C4-2B (cell line): Measurements from ENCODE around the gene RMC1.

ENCODE experiments used
- ZFX ChIP-seq: fragments of 450-650 bp; IDR thresholded peaks from 2 replicates; pipeline ENCODE4 v1.6.1; 2017
- TF ChIP-seq, protein P1 (sequence below): fragments of 450-650 bp; conservative IDR thresholded peaks from 2 replicates; pipeline ENCODE4 v1.5.1; 2017; ENCODE audit warnings: mild to moderate bottlenecking

- TF ChIP-seq, protein P1, sequence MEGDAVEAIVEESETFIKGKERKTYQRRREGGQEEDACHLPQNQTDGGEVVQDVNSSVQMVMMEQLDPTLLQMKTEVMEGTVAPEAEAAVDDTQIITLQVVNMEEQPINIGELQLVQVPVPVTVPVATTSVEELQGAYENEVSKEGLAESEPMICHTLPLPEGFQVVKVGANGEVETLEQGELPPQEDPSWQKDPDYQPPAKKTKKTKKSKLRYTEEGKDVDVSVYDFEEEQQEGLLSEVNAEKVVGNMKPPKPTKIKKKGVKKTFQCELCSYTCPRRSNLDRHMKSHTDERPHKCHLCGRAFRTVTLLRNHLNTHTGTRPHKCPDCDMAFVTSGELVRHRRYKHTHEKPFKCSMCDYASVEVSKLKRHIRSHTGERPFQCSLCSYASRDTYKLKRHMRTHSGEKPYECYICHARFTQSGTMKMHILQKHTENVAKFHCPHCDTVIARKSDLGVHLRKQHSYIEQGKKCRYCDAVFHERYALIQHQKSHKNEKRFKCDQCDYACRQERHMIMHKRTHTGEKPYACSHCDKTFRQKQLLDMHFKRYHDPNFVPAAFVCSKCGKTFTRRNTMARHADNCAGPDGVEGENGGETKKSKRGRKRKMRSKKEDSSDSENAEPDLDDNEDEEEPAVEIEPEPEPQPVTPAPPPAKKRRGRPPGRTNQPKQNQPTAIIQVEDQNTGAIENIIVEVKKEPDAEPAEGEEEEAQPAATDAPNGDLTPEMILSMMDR = no peak
- TF ChIP-seq ZFX = no peak
These were observed 1.7 kb upstream of the RMC1 start for GRCh38 chr18:23501626-23502025.
